HG03045 (cell line): ENCODE data around the gene SLN.
"Not testable (repeated sequence)": the region's sequence is repeated elsewhere in the genome, so short reads cannot be mapped to it uniquely, and the experiment has no call there.

Experiments used
- ATAC-seq: cut with Tn5 transposase; IDR thresholded peaks from one replicate; pipeline ENCODE4 v1.9.1; 2021; ENCODE audit warnings: mild to moderate bottlenecking, moderate library complexity; ENCODE audit not compliant: unreplicated experiment

Gene SLN

GRCh38 chr11:107711861-107712755 is at the start of gene SLN:
SLN (minus strand) TSS chr11:107712056.
- no peak for ATAC-seq

- ATAC-seq = not testable (repeated sequence)
These were observed 47.0 kb upstream of the SLN start for GRCh38 chr11:107758719-107759355.

- ATAC-seq = no peak
These were observed 45.8 kb upstream of the SLN start for GRCh38 chr11:107757661-107758060.

- ATAC-seq = no peak
These were observed 44.7 kb upstream of the SLN start for GRCh38 chr11:107756553-107756952.

GRCh38 chr11:107752949-107753822 is 41.3 kb upstream of the SLN start:
- ATAC-seq = no peak

- no peak for ATAC-seq
These were observed 40.7 kb upstream of the SLN start for GRCh38 chr11:107752508-107752907.

GRCh38 chr11:107751082-107751481 is 39.2 kb upstream of the SLN start:
- no peak for ATAC-seq

- no peak for ATAC-seq
These were observed 38.5 kb upstream of the SLN start for GRCh38 chr11:107750313-107750712.

GRCh38 chr11:107747622-107748021 is 35.8 kb upstream of the SLN start:
- ATAC-seq = no peak

GRCh38 chr11:107744736-107745135 is 32.9 kb upstream of the SLN start:
- no peak for ATAC-seq

- ATAC-seq = no peak
These were observed 31.3 kb upstream of the SLN start for GRCh38 chr11:107743191-107743590.

GRCh38 chr11:107741044-107741823 is 29.4 kb upstream of the SLN start:
- peak; percentile 56 for ATAC-seq

- ATAC-seq = no peak
These were observed 28.4 kb upstream of the SLN start for GRCh38 chr11:107740271-107740670.

- ATAC-seq = no peak
These were observed 24.7 kb upstream of the SLN start for GRCh38 chr11:107736546-107736945.

GRCh38 chr11:107733518-107733917 is 21.7 kb upstream of the SLN start:
- no peak for ATAC-seq

- no peak for ATAC-seq
These were observed 20.8 kb upstream of the SLN start for GRCh38 chr11:107732689-107733051.

GRCh38 chr11:107731941-107732688 is 20.3 kb upstream of the SLN start:
- no peak for ATAC-seq

- ATAC-seq = no peak
These were observed 10.8 kb upstream of the SLN start for GRCh38 chr11:107722662-107723061.

- ATAC-seq = no peak
These were observed 9.4 kb upstream of the SLN start for GRCh38 chr11:107721207-107721606.

GRCh38 chr11:107720303-107720774 is 8.5 kb upstream of the SLN start:
- ATAC-seq = no peak
